HG03175 (cell line): ENCODE data around the gene LUC7L.

ENCODE experiments used
- ATAC-seq: cut with Tn5 transposase; IDR thresholded peaks from one replicate; pipeline ENCODE4 v1.9.1; 2021; ENCODE audit warnings: mild to moderate bottlenecking, moderate library complexity; ENCODE audit not compliant: unreplicated experiment

Gene LUC7L

GRCh38 chr16:149024-149660, 80.1 kb downstream of the LUC7L start:
- ATAC-seq: no peak

GRCh38 chr16:146646-147045, 82.6 kb downstream of the LUC7L start:
- no peak for ATAC-seq

- ATAC-seq: no peak
Measured at GRCh38 chr16:144797-145252, 84.4 kb downstream of the LUC7L start.

- no peak for ATAC-seq
Measured at GRCh38 chr16:143456-143855, 85.8 kb downstream of the LUC7L start.

- ATAC-seq: no peak
Measured at GRCh38 chr16:143047-143446, 86.2 kb downstream of the LUC7L start.

- ATAC-seq: no peak
Measured at GRCh38 chr16:142405-142967, 86.8 kb downstream of the LUC7L start.

- ATAC-seq: no peak
Measured at GRCh38 chr16:140175-140857, 88.9 kb downstream of the LUC7L start.
